Astrocyte of the cerebellum (primary cell): Measurements from ENCODE around the gene C1QTNF8.

ENCODE experiments used
- DNase-seq: peaks from one replicate; pipeline ENCODE4 v3.0.0-alpha.2; 2011; ENCODE audit warnings: low read depth
- H3K4me3 ChIP-seq: 2 replicates; pipeline ENCODE4 v1.5.1; 2011; ENCODE audit warnings: mild to moderate bottlenecking, low read depth, low read length, moderate library complexity
- in situ Hi-C: cut with HindIII; loops from 2 replicates; pipeline ENCODE4 v1.10.0; 2017; ENCODE audit warnings: low sequenced_read_pairs
- TF ChIP-seq, protein P1 (sequence below): IDR thresholded peaks from 2 replicates; pipeline ENCODE4 v1.5.1; 2012; ENCODE audit warnings: low read length, low read depth, moderate library complexity, mild to moderate bottlenecking; ENCODE audit errors: missing control alignments

Gene C1QTNF8

DNA sequence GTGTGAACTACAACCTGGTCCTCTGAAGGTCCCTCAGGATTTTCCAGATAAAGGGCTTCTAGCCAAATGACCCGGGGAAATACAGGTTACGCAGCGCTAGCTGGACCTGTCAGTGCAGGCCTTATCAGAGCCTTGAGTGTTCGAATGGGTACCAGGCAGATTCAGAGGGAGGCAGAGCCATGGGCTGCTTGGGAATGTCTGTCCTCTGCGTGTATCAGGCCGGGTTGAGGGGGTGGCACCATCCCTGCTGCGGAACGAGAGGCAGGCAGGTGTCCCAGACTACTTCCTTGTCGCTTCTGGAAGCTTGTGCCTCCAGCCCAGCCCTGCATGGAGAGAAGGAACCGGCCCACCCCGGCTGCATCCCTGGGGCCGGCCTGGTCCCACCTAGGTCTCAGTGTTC lies 57.1 kb downstream of the C1QTNF8 start:
- no peak overlapping the region for H3K4me3 ChIP-seq
- TF ChIP-seq, protein P1, sequence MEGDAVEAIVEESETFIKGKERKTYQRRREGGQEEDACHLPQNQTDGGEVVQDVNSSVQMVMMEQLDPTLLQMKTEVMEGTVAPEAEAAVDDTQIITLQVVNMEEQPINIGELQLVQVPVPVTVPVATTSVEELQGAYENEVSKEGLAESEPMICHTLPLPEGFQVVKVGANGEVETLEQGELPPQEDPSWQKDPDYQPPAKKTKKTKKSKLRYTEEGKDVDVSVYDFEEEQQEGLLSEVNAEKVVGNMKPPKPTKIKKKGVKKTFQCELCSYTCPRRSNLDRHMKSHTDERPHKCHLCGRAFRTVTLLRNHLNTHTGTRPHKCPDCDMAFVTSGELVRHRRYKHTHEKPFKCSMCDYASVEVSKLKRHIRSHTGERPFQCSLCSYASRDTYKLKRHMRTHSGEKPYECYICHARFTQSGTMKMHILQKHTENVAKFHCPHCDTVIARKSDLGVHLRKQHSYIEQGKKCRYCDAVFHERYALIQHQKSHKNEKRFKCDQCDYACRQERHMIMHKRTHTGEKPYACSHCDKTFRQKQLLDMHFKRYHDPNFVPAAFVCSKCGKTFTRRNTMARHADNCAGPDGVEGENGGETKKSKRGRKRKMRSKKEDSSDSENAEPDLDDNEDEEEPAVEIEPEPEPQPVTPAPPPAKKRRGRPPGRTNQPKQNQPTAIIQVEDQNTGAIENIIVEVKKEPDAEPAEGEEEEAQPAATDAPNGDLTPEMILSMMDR, result no peak
- in situ Hi-C loops, result loop anchor here (5.0 kb wide), 1 partner anchor 52 kb away; no protein-coding TSS in a partner anchor
- DNase-seq, result no peak
